HEK293 (cell line): ENCODE results near the gene RAB3B.

Source experiments
- BCL11A ChIP-seq: fragments of 450-650 bp; formaldehyde crosslinking; IDR thresholded peaks from 2 replicates; pipeline ENCODE4 v1.5.1; 2016; ENCODE audit warnings: low read depth, missing biosample characterization, missing genetic modification characterization
- CTCF ChIP-seq: fragments of 450-650 bp; formaldehyde crosslinking; IDR thresholded peaks from 2 replicates; pipeline ENCODE4 v1.5.1; 2016; ENCODE audit warnings: missing biosample characterization, missing genetic modification characterization
- ZBTB7A ChIP-seq: fragments of 450-650 bp; formaldehyde crosslinking; IDR thresholded peaks from 2 replicates; pipeline ENCODE4 v1.5.1; 2016; ENCODE audit warnings: low read depth, missing biosample characterization, missing genetic modification characterization
- ZNF366 ChIP-seq: fragments of 450-650 bp; formaldehyde crosslinking; conservative IDR thresholded peaks from 2 replicates; pipeline ENCODE4 v1.5.1; 2016; ENCODE audit warnings: missing biosample characterization, missing genetic modification characterization
- ZNF529 ChIP-seq: fragments of 450-650 bp; formaldehyde crosslinking; IDR thresholded peaks from 2 replicates; pipeline ENCODE4 v1.5.1; 2017; ENCODE audit warnings: missing genetic modification characterization, missing biosample characterization; ENCODE audit not compliant: insufficient replicate concordance
- ZNF704 ChIP-seq: fragments of 450-650 bp; formaldehyde crosslinking; IDR thresholded peaks from 2 replicates; pipeline ENCODE4 v1.5.1; 2016; ENCODE audit warnings: missing biosample characterization, missing genetic modification characterization
- ZNF707 ChIP-seq: fragments of 450-650 bp; formaldehyde crosslinking; IDR thresholded peaks from 2 replicates; pipeline ENCODE4 v1.5.1; 2016; ENCODE audit warnings: missing biosample characterization, missing genetic modification characterization
- ZNF776 ChIP-seq: fragments of 450-650 bp; formaldehyde crosslinking; IDR thresholded peaks from 2 replicates; pipeline ENCODE4 v1.5.0; 2017; ENCODE audit warnings: missing biosample characterization, missing genetic modification characterization, borderline replicate concordance
- TF ChIP-seq, protein P1 (sequence below): fragments of 450-650 bp; formaldehyde crosslinking; IDR thresholded peaks from 2 replicates; pipeline ENCODE4 v1.5.1; 2016; ENCODE audit warnings: missing biosample characterization, missing genetic modification characterization, borderline replicate concordance

DNA sequence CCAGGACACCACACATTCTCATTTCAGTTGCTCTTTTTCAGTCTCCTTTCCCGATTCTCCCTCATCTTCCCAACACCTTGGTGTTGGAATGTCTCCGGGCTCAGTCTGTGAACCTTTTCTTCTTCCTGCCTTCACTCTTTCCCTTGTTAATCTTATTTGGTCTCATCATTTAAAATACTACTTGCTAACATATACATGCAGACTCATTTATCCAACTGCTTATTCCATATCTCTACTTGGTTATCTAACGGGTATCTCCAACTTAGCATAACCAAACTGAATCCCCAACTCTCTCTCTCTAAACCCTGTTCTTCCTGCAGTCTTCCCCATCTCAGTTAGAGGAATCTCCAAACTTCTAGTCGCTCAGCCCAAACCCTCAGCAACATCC is 26.2 kb downstream of the RAB3B start:
- no peak for TF ChIP-seq ZBTB7A
- TF ChIP-seq CTCF (tag by site-specific recombination), result no peak
- TF ChIP-seq ZNF707 (tag by site-specific recombination), result no peak
- no peak for TF ChIP-seq ZNF776 (tag by site-specific recombination)
- no peak for TF ChIP-seq ZNF704
- TF ChIP-seq ZNF366, result no peak
- no peak for TF ChIP-seq BCL11A
- no peak for TF ChIP-seq ZNF529 (tag by site-specific recombination)
- TF ChIP-seq, protein P1, sequence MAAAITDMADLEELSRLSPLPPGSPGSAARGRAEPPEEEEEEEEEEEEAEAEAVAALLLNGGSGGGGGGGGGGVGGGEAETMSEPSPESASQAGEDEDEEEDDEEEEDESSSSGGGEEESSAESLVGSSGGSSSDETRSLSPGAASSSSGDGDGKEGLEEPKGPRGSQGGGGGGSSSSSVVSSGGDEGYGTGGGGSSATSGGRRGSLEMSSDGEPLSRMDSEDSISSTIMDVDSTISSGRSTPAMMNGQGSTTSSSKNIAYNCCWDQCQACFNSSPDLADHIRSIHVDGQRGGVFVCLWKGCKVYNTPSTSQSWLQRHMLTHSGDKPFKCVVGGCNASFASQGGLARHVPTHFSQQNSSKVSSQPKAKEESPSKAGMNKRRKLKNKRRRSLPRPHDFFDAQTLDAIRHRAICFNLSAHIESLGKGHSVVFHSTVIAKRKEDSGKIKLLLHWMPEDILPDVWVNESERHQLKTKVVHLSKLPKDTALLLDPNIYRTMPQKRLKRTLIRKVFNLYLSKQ (tag by site-specific recombination), result no peak
